Measurements from ENCODE around the gene SBK3.

GRCh38 chr19:55567708-55568328 is 22.5 kb upstream of the SBK3 start:
- TF ChIP-seq CTCF (IDR thresholded peaks at IDR 0.05) (no peak), POLR2A (IDR thresholded peaks at IDR 0.05) (no peak), EP300 (IDR thresholded peaks at IDR 0.05) (no peak)

All from upper lobe of left lung (tissue), 4 donors.